Hematopoietic multipotent progenitor cell treated with erythropoietin and hydrocortisone succinate and interleukin-3 and kit ligand, for 6 days (in vitro differentiated cells): ENCODE measurements around the gene ADAMTS4.

Source experiments
- DNase-seq: peaks from one replicate; pipeline ENCODE4 v3.0.0-alpha.2; 2015

Gene ADAMTS4

DNA sequence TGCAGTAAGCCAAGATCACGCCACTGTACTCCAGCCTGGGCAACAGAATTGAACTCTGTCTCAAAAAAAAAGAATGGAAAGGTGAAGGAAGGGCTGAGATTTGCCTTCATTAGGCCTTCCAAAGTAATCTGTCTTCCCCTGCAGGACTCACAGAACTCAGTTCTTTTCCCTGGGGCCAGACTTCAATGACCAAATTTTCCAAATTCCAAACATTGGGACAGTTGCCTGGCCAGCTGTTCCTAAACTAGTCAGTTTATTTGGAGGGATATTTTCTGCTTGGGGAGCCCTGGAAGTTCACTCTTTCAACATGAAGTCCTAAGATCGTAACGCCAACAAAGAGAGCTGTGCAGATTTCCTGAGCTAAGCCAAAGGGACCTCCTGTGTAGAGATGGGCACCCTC, 61.0 kb downstream of the ADAMTS4 start:
- DNase-seq = no peak
